Measurements from ENCODE around the gene TMTC3.

DNA sequence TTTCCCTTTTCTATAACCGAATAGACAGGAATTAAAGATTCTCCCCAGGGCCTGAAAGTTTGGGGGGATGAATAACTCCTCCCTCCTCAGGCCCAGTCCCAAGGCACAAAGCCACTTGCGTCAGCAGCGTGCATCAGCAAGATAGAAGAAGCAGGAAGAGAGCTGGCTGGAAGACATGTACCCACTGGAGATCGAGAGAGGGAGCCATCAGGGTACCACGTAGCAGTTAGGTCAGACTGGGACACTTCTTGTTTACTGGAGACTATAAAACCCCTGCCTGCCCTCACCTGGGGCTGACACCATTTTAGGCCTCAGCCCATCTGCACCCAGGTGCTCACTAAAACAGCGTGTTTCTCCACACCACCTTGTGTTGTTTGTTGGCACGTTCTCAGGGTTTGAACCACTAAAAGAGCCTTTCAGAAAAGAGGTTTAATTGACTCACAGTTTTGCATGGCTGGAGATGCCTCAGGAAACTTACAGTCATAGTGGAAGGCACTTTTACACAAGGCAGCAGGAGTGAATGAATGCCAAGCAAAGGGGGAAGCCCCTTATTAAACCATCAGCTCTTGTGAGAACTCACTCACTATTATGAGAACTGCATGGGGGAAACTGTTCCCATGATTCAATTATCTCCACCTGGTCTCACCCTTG is 93.2 kb downstream of the TMTC3 start:
- TF ChIP-seq, protein P1, sequence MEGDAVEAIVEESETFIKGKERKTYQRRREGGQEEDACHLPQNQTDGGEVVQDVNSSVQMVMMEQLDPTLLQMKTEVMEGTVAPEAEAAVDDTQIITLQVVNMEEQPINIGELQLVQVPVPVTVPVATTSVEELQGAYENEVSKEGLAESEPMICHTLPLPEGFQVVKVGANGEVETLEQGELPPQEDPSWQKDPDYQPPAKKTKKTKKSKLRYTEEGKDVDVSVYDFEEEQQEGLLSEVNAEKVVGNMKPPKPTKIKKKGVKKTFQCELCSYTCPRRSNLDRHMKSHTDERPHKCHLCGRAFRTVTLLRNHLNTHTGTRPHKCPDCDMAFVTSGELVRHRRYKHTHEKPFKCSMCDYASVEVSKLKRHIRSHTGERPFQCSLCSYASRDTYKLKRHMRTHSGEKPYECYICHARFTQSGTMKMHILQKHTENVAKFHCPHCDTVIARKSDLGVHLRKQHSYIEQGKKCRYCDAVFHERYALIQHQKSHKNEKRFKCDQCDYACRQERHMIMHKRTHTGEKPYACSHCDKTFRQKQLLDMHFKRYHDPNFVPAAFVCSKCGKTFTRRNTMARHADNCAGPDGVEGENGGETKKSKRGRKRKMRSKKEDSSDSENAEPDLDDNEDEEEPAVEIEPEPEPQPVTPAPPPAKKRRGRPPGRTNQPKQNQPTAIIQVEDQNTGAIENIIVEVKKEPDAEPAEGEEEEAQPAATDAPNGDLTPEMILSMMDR (conservative IDR thresholded peaks at IDR 0.05; ENCODE audit: low read depth in 2 of 2), result no peak
- TF ChIP-seq EZH2phosphoT487 (IDR thresholded peaks at IDR 0.05; ENCODE audit: unreplicated experiment), result no peak
